Stimulated activated effector memory CD8-positive, alpha-beta T cell treated with anti-CD3 and anti-CD28 coated beads, Interleukin-12 subunit alpha, Interleukin-12 subunit beta, amount 100 ng/mL, for 72 hours (primary cell): ENCODE results near the gene MSLN.

Experiments
- ATAC-seq: fragments of 150-1000 bp; cut with Tn5 transposase; 2 replicates; pipeline ENCODE4 v1.10.0; 2021
- DNase-seq, 2 donors: peaks; one replicate each; pipeline ENCODE4 v3.0.0; 2021 to 2022; ENCODE audit warnings: low spot score in 2 of 2
- H3K27ac Mint-ChIP-seq: one replicate; pipeline ENCODE4 v1.8.0; 2022; ENCODE audit warnings: mild to moderate bottlenecking, mixed read lengths
- H3K36me3 Mint-ChIP-seq: one replicate; pipeline ENCODE4 v1.8.0; 2022; ENCODE audit warnings: mild to moderate bottlenecking, mixed read lengths
- H3K4me1 Mint-ChIP-seq: one replicate; pipeline ENCODE4 v1.8.0; 2022; ENCODE audit warnings: mixed read lengths
- H3K4me3 Mint-ChIP-seq: one replicate; pipeline ENCODE4 v1.8.0; 2022; ENCODE audit warnings: mild to moderate bottlenecking, mixed read lengths
- H3K9me3 Mint-ChIP-seq: one replicate; pipeline ENCODE4 v1.8.0; 2022; ENCODE audit warnings: mixed read lengths

MSLN gene

DNA sequence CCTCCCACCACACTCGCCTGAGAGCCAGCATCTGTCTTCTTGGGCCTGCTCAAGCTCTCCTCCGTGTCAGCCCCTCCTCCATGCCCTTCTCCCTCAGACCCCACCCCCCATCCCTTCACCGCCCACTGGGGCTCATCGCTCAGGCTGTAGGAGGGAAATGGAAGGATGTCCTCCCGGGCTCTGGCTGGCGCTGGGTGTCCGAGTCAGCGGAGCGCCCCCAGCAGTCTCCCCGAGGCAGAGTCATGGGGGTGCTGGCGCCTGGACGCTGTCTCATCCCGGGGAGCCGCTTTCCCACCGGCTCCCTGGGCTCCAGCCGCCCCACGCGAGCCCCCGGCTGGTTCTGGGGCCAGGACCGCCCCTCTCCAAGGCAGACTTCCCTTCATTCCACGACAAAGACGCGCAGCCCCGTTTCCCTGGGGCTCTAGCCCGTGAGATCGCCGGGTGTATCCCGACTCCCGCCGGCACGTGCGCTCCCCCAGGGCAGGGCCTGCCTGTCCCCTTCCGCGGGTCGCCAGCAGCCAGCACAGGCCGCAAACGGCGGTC is 40.0 kb upstream of the MSLN start:
- peak; percentile 52 for ATAC-seq
- H3K36me3 Mint-ChIP-seq, result peaks cover 15% of the 10 kb centered on the region
- peak in 1 of 2 donors; percentile 72 for DNase-seq
- H3K4me1 Mint-ChIP-seq, result peaks cover 32% of the 10 kb centered on the region
- peak overlapping the region; percentile 40 for H3K27ac Mint-ChIP-seq
- peak overlapping the region; percentile 80 for H3K4me3 Mint-ChIP-seq
- H3K9me3 Mint-ChIP-seq, result no peaks in the 10 kb centered on the region

- Mint-ChIP-seq H3K4me1 (peaks cover 31% of the 10 kb centered on the region), H3K27ac (peak within 1 kb of the TSS; percentile 40), H3K36me3 (peaks cover 15% of the 10 kb centered on the region), H3K4me3 (peak within 1 kb of the TSS; percentile 80), H3K9me3 (no peaks in the 10 kb centered on the region)
- DNase-seq (peak; percentile 67 to 92), ATAC-seq (peak; percentile 74)
Observed at GRCh38 chr16:720990-721764, 39.4 kb upstream of the MSLN start, which contains the start of gene ANTKMT. TSS of gene ANTKMT (plus strand) at chr16:721146. CDS start at chr16:721275, 129 bp downstream.

DNA sequence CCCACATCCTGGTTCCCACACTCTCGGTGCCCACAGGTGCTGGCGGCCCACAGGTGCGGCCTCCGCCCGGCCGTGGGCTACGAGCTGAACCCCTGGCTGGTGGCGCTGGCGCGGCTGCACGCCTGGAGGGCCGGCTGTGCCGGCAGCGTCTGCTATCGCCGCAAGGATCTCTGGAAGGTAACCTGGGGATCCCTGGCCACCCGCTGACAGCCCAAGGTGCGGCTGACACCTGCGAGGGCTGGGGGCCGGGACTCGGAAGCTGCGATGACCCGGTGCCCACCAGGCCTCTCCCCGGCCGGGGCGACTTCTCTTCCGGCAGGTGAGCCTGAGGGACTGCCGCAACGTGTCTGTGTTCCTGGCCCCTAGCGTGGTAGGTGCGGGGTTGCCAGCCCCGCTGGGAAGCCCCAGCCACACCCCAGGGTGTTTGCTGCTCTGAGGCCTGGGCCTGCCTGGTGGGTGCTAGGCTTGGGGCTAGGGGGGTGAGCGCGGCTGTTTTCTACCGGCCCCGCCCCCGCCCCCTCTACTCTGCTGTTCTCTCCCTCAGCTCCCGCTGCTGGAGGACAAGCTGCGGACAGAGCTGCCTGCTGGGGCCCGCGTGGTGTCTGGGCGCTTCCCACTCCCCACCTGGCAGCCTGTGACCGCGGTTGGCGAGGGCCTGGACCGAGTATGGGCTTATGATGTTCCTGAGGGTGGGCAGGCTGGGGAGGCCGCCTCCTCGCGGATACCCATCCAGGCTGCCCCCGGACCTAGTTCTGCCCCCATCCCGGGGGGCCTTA is 38.6 kb upstream of the MSLN start:
- Mint-ChIP-seq H3K9me3 (no peaks in the 10 kb centered on the region), H3K36me3 (peaks cover 11% of the 10 kb centered on the region), H3K27ac (peak overlapping the region; percentile 40), H3K4me3 (peak overlapping the region; percentile 80), H3K4me1 (peaks cover 27% of the 10 kb centered on the region)
- no peak for DNase-seq
- ATAC-seq, result no peak

DNA sequence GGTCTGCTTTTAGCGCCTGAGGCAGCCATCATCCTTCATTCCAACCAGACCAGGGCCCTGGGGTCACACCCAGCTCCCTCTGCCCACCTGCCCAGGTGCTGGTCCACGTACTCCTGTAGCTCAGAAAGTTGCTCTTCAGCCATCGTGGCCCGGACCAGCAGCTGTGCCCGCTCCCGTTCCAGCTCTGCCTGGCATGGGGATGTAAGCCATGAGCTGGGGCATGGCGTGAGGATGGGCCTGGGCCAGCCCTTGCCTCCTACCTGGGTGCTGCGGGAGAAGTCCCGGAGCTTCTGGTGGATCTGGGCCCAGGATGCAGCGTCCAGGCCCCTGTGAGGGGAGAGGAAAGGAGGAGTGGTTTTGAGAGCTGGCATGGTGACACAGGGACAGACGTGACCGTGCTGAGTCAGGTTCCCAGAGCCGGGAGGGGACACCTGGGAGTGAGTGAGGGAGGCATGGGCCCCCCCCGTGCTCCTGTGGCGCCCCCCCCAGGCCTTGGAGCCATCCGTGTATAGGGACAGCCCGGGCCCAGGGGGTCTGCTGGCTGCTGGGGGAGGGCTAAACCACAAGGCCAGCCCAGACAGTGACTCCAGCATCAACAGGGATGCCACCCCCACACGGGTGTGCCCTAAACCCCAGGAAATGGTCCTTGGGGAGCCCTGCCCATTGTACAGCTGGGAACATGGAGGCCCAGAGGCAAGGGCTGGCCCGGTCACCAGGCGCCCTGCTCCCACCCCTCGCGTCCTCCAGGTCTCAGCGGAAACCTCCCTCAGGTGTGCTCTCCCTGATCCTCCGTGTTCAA is 37.5 kb upstream of the MSLN start:
- Mint-ChIP-seq H3K9me3 (no peaks in the 10 kb centered on the region), H3K27ac (no peak overlapping the region), H3K36me3 (peaks cover 11% of the 10 kb centered on the region), H3K4me1 (peaks cover 27% of the 10 kb centered on the region), H3K4me3 (peak overlapping the region; percentile 80)
- DNase-seq (no peak), ATAC-seq (no peak)

- DNase-seq (no peak), ATAC-seq (no peak)
- Mint-ChIP-seq H3K4me3 (no peak overlapping the region), H3K36me3 (peaks cover 11% of the 10 kb centered on the region), H3K9me3 (no peaks in the 10 kb centered on the region), H3K27ac (no peak overlapping the region), H3K4me1 (peaks cover 27% of the 10 kb centered on the region)
Observed at GRCh38 chr16:723695-724094, 36.8 kb upstream of the MSLN start.

- DNase-seq (no peak), ATAC-seq (no peak)
- Mint-ChIP-seq H3K4me1 (peaks cover 21% of the 10 kb centered on the region), H3K4me3 (no peak overlapping the region), H3K36me3 (peaks cover 11% of the 10 kb centered on the region), H3K9me3 (no peaks in the 10 kb centered on the region), H3K27ac (no peak overlapping the region)
Observed at GRCh38 chr16:724188-725040, 36.1 kb upstream of the MSLN start.

DNA sequence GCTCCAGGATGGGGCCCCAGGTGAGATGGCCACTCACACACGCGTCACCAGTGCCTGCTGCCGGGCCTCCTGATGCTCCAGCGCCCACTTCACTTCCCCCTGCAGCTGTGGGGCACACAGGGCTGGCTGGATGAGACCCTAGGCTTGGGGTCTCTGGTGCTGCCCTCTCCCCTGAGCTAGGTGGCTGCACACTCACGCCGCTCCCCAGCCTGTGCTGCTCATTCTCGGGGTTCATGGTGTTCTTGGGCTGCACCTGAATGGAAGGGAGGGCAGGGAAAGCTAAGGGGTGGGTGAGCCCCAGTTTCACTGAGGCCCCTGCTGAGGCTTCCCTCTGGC is 35.5 kb upstream of the MSLN start:
- Mint-ChIP-seq H3K4me1 (peaks cover 15% of the 10 kb centered on the region), H3K27ac (no peak overlapping the region), H3K36me3 (peaks cover 7% of the 10 kb centered on the region), H3K9me3 (no peaks in the 10 kb centered on the region), H3K4me3 (no peak overlapping the region)
- no peak for DNase-seq
- ATAC-seq, result no peak

DNA sequence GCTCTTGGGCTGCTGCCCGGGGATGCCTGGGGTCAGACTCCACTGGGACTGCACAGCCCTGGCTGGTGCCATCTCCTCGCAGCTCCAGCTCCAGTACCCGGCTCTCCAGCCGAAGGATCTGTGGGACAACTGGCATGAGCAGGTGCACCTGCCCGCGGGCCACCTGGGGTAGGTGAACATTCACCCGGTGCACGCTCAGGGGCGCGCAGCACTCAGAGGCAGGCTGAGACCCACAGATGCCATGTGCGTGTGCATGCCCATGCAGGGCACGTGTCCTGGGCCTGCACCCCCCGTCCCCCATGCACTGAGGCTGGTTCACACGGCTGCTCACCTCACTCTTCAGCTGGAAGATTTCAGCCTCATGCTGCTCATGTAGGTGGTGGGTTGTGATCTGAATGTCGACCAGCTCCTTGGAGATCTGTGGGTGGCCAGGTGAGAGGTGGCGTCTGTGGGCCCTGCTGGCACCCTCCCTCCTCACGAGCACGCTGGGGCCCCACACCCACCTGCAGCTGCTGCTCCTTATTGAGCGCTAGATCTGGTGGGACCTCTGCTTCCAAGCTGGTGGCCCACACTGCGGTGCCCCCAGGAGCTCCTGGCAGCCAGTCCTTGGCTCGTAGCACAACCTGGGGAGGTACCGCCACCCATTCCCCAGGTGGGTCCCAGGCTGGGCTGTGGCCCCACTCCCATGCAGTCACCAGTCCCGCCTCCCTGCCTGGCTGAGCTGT is 34.9 kb upstream of the MSLN start:
- Mint-ChIP-seq H3K36me3 (peaks cover under 1% of the 10 kb centered on the region), H3K9me3 (no peaks in the 10 kb centered on the region), H3K27ac (no peak overlapping the region), H3K4me3 (peak overlapping the region; percentile 65), H3K4me1 (peaks cover 11% of the 10 kb centered on the region)
- no peak for DNase-seq
- no peak for ATAC-seq

- H3K27ac Mint-ChIP-seq, result no peak overlapping the region
- ATAC-seq (no peak), DNase-seq (no peak)
- H3K4me3 Mint-ChIP-seq, result peak overlapping the region; percentile 65
- peaks cover 11% of the 10 kb centered on the region for H3K4me1 Mint-ChIP-seq
- H3K9me3 Mint-ChIP-seq, result no peaks in the 10 kb centered on the region
- H3K36me3 Mint-ChIP-seq, result no peaks in the 10 kb centered on the region
Observed at GRCh38 chr16:726188-726437, 34.4 kb upstream of the MSLN start.

GRCh38 chr16:726438-727290 is 33.9 kb upstream of the MSLN start, which contains the start of the genes CCDC78 and HAGHL:
TSS of gene CCDC78 (minus strand) at chr16:726443. CDS start at chr16:726367, 76 bp downstream.
TSS of gene HAGHL (plus strand) at chr16:727106. CDS start at chr16:727510, 404 bp downstream.
- Mint-ChIP-seq H3K4me3 (peak within 1 kb of the TSS; percentile 65), H3K27ac (no peak within 1 kb of the TSS), H3K9me3 (no peaks in the 10 kb centered on the region), H3K36me3 (peaks cover 2% of the 10 kb centered on the region), H3K4me1 (peaks cover 11% of the 10 kb centered on the region)
- DNase-seq (peak; percentile 60 to 75), ATAC-seq (peak; percentile 29)

GRCh38 chr16:727291-727977 is 33.1 kb upstream of the MSLN start:
- Mint-ChIP-seq H3K4me1 (peaks cover 5% of the 10 kb centered on the region), H3K4me3 (peak overlapping the region; percentile 65), H3K27ac (no peak overlapping the region), H3K36me3 (peaks cover 9% of the 10 kb centered on the region), H3K9me3 (no peaks in the 10 kb centered on the region)
- peak; percentile 11 for ATAC-seq
- DNase-seq, result peak in 1 of 2 donors; percentile 81

- Mint-ChIP-seq H3K4me3 (peak overlapping the region; percentile 65), H3K36me3 (peaks cover 9% of the 10 kb centered on the region), H3K27ac (peak overlapping the region; percentile 56), H3K4me1 (peaks cover 5% of the 10 kb centered on the region), H3K9me3 (no peaks in the 10 kb centered on the region)
- ATAC-seq (peak; percentile 75), DNase-seq (peak; percentile 51 to 83)
Observed at GRCh38 chr16:728131-728889, 32.2 kb upstream of the MSLN start.
